ENCODE results near the gene KCNK15. TPM values are rescaled to one million over a fixed set of nuclear protein-coding genes. Genes with fewer than 3 reads are reported as not detected.

KCNK15 gene
- polyA plus RNA-seq, 1 donor (not counting 4 experiments of a cell fraction or from before 2014, with no cell fraction given): not detected

DNA sequence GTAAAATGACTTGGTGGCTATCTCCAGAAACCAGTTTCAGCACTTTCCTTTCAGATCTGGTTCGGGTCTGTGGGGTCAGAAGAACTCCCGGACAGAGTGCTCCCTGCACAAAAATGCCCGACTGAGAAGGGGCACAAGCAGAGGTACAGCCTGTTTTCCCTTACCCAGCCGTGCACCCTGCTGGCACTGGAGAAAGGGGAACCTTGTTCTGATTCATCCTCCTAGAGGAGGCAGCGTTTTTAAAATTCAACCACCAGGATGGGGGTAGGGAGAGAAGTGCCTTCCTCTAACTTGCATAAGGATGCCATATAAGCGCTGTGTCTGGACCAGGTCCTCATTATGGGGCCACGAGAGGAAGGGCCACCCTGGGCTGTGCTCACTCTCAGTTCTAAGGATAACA is 47.1 kb downstream of the KCNK15 start:
- no peaks in the 10 kb centered on the region for H3K9me3 ChIP-seq (ENCODE audit: control insufficient read depth, low read depth, low read length)
- no peaks in the 10 kb centered on the region for H3K36me3 ChIP-seq (ENCODE audit: control insufficient read depth in 2 of 2, extremely low read depth in 1 of 2, insufficient read depth in 2 of 2, low read length in 2 of 2)
- TF ChIP-seq, protein P1, sequence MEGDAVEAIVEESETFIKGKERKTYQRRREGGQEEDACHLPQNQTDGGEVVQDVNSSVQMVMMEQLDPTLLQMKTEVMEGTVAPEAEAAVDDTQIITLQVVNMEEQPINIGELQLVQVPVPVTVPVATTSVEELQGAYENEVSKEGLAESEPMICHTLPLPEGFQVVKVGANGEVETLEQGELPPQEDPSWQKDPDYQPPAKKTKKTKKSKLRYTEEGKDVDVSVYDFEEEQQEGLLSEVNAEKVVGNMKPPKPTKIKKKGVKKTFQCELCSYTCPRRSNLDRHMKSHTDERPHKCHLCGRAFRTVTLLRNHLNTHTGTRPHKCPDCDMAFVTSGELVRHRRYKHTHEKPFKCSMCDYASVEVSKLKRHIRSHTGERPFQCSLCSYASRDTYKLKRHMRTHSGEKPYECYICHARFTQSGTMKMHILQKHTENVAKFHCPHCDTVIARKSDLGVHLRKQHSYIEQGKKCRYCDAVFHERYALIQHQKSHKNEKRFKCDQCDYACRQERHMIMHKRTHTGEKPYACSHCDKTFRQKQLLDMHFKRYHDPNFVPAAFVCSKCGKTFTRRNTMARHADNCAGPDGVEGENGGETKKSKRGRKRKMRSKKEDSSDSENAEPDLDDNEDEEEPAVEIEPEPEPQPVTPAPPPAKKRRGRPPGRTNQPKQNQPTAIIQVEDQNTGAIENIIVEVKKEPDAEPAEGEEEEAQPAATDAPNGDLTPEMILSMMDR (optimal IDR thresholded peaks at IDR 0.05 in 1 of 3, IDR thresholded peaks at IDR 0.05 in 1 of 3, conservative IDR thresholded peaks at IDR 0.05 in 1 of 3; ENCODE audit: extremely low read depth in 1 of 3, insufficient read depth in 2 of 3, low read length in 3 of 3): no peak
- TF ChIP-seq EZH2 (IDR thresholded peaks at IDR 0.05; ENCODE audit: low read length): no peak
- no peaks in the 10 kb centered on the region for H3K9me1 ChIP-seq (ENCODE audit: control insufficient read depth, extremely low read depth, insufficient read depth, low read length)
- dilution Hi-C loops (cut with MboI; ENCODE audit: extremely low pct_ligation_motif_present, low sequenced_read_pairs): no loop called here
- no peak overlapping the region for H3K27ac ChIP-seq (ENCODE audit: control insufficient read depth, insufficient read depth, low read length)
- H3K4me1 ChIP-seq (ENCODE audit: control insufficient read depth, extremely low read depth, insufficient read depth, low read length): no peaks in the 10 kb centered on the region
- H3K9ac ChIP-seq (ENCODE audit: control insufficient read depth, extremely low read depth, insufficient read depth, low read length): no peak overlapping the region
- H3K27me3 ChIP-seq (ENCODE audit: control insufficient read depth, extremely low read depth, insufficient read depth, low read length): peaks cover 5% of the 10 kb centered on the region
- H3K79me2 ChIP-seq (ENCODE audit: control insufficient read depth, insufficient read depth, low read length): no peaks in the 10 kb centered on the region
- no peak overlapping the region for H2AFZ ChIP-seq (ENCODE audit: control insufficient read depth, low read length)
- H4K20me1 ChIP-seq (ENCODE audit: control insufficient read depth, extremely low read depth, insufficient read depth, low read length): no peaks in the 10 kb centered on the region
- no peak overlapping the region for H3K4me3 ChIP-seq (ENCODE audit: control insufficient read depth in 2 of 3, extremely low read depth in 1 of 3, insufficient read depth in 2 of 3, low read depth in 1 of 3, low read length in 3 of 3)
- DNase-seq (ENCODE audit: low read depth, low spot score) (no peak), FAIRE-seq (no peak)
- no peak overlapping the region for H3K4me2 ChIP-seq (ENCODE audit: control insufficient read depth, extremely low read depth, insufficient read depth, low read depth, low read length)

DNA sequence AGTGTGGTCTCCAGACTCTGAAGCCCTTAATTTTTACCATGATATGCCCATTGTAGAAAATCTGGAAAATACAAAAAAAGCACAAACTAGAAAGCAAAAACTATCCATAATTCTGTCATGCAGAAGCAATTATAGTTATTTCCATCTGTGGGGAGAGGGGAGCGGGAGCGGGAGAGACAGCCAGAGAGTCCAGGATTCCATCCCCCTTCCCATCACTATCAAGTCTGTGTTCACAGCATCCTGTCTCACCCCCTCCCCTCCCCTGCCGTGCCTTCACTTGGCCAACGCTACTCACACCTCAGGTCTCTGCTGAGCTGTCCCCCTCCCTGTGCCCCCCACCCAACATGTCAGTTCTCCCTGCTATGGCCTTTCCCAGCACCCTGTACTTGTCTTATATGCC is 50.2 kb downstream of the KCNK15 start:
- H4K20me1 ChIP-seq (ENCODE audit: control insufficient read depth, extremely low read depth, insufficient read depth, low read length): no peaks in the 10 kb centered on the region
- H3K27ac ChIP-seq (ENCODE audit: control insufficient read depth, insufficient read depth, low read length): no peak overlapping the region
- no peaks in the 10 kb centered on the region for H3K4me1 ChIP-seq (ENCODE audit: control insufficient read depth, extremely low read depth, insufficient read depth, low read length)
- no peak for DNase-seq (ENCODE audit: low read depth, low spot score)
- no peak overlapping the region for H2AFZ ChIP-seq (ENCODE audit: control insufficient read depth, low read length)
- H3K9ac ChIP-seq (ENCODE audit: control insufficient read depth, extremely low read depth, insufficient read depth, low read length): no peak overlapping the region
- no peak for FAIRE-seq
- H3K36me3 ChIP-seq (ENCODE audit: control insufficient read depth in 2 of 2, extremely low read depth in 1 of 2, insufficient read depth in 2 of 2, low read length in 2 of 2): no peaks in the 10 kb centered on the region
- H3K79me2 ChIP-seq (ENCODE audit: control insufficient read depth, insufficient read depth, low read length): no peaks in the 10 kb centered on the region
- no peaks in the 10 kb centered on the region for H3K9me1 ChIP-seq (ENCODE audit: control insufficient read depth, extremely low read depth, insufficient read depth, low read length)
- no peak overlapping the region for H3K4me2 ChIP-seq (ENCODE audit: control insufficient read depth, extremely low read depth, insufficient read depth, low read depth, low read length)
- dilution Hi-C loops (cut with MboI; ENCODE audit: extremely low pct_ligation_motif_present, low sequenced_read_pairs): no loop called here
- H3K9me3 ChIP-seq (ENCODE audit: control insufficient read depth, low read depth, low read length): no peaks in the 10 kb centered on the region
- no peak overlapping the region for H3K4me3 ChIP-seq (ENCODE audit: control insufficient read depth in 2 of 3, extremely low read depth in 1 of 3, insufficient read depth in 2 of 3, low read depth in 1 of 3, low read length in 3 of 3)
- TF ChIP-seq, protein P1 (optimal IDR thresholded peaks at IDR 0.05 in 1 of 3, IDR thresholded peaks at IDR 0.05 in 1 of 3, conservative IDR thresholded peaks at IDR 0.05 in 1 of 3; ENCODE audit: extremely low read depth in 1 of 3, insufficient read depth in 2 of 3, low read length in 3 of 3): no peak
- TF ChIP-seq EZH2 (IDR thresholded peaks at IDR 0.05; ENCODE audit: low read length): no peak
- H3K27me3 ChIP-seq (ENCODE audit: control insufficient read depth, extremely low read depth, insufficient read depth, low read length): peaks cover 5% of the 10 kb centered on the region

All from keratinocyte (primary cell).